ENCODE results near the gene MALRD1.

The MALRD1 gene

DNA sequence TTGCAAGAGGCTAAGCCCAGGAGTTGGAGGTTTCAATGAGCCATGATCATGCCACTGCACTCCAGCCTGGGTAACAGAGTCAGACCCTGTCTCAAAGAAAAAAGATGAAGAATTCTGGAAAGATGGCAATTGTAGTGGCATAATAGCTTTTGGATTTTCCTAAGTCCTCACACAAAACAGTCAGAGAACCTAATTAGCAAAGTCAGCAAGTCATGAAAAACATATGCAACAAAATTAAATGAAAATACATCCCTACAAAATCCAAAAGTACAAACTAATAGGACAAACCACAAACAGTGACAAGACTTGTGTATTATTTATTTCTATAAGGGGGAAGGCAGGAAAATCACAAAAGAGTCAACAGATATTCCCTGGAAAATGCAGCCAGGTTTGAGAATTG is 405.4 kb downstream of the MALRD1 start:
- Histone ChIP-seq H3K27me3 (ENCODE audit: insufficient read depth, low read length, poor library complexity) (no peaks in the 10 kb centered on the region), H3K4me1 (ENCODE audit: control insufficient read depth, low read depth, low read length) (no peaks in the 10 kb centered on the region), H3K79me1 (ENCODE audit: low read length) (no peaks in the 10 kb centered on the region), H2BK5ac (ENCODE audit: low read length) (no peak overlapping the region), H3K27ac (ENCODE audit: low read depth, low read length) (no peak overlapping the region), H3K18ac (ENCODE audit: low read length) (no peak overlapping the region), H2BK15ac (replicated peaks; ENCODE audit: low read depth) (no peak overlapping the region), H3K9ac (ENCODE audit: low read length) (no peak overlapping the region), H3K4me3 (ENCODE audit: low read length) (no peak overlapping the region), H3K4ac (ENCODE audit: low read depth, low read length) (no peak overlapping the region), H4K8ac (ENCODE audit: low read depth, low read length) (no peak overlapping the region), H2AK5ac (ENCODE audit: low read length) (no peak overlapping the region), H3K79me2 (ENCODE audit: control insufficient read depth, insufficient read depth, low read length) (no peaks in the 10 kb centered on the region), H4K5ac (ENCODE audit: low read length) (no peak overlapping the region), H2BK120ac (ENCODE audit: low read depth, low read length) (no peak overlapping the region), H3K56ac (ENCODE audit: low read length) (no peak overlapping the region), H3K36me3 (ENCODE audit: control insufficient read depth, insufficient read depth, low read length) (no peaks in the 10 kb centered on the region), H3K4me2 (ENCODE audit: low read length) (no peak overlapping the region), H3K23ac (ENCODE audit: low read length) (no peak overlapping the region)
- no peak for DNase-seq

DNA sequence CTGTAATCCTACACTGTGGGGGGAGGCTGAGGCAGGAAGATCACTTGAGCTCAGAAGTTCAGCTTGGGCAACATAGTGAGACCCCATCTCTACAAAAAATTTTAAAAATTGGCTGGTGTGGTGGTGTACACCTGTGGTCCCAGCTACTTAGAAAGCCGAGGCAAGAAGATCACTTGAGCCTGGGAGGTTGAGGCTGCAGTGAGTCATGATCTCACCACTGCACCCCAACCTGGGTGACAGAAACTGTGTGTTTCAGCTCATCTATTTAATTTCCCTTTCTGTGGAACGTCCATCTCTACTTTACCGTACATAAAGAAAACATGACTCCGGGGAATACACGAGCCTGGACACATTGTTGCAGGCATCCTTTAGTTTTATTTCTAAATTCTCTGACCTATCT is 413.0 kb downstream of the MALRD1 start:
- no peak overlapping the region for H3K18ac ChIP-seq (ENCODE audit: low read length)
- H3K27me3 ChIP-seq (ENCODE audit: insufficient read depth, low read length, poor library complexity): no peaks in the 10 kb centered on the region
- H3K79me2 ChIP-seq (ENCODE audit: control insufficient read depth, insufficient read depth, low read length): no peaks in the 10 kb centered on the region
- H4K8ac ChIP-seq (ENCODE audit: low read depth, low read length): no peak overlapping the region
- H3K4me3 ChIP-seq (ENCODE audit: low read length): no peak overlapping the region
- no peak overlapping the region for H3K23ac ChIP-seq (ENCODE audit: low read length)
- H2AK5ac ChIP-seq (ENCODE audit: low read length): no peak overlapping the region
- H4K5ac ChIP-seq (ENCODE audit: low read length): no peak overlapping the region
- H3K36me3 ChIP-seq (ENCODE audit: control insufficient read depth, insufficient read depth, low read length): no peaks in the 10 kb centered on the region
- no peaks in the 10 kb centered on the region for H3K79me1 ChIP-seq (ENCODE audit: low read length)
- no peak overlapping the region for H2BK5ac ChIP-seq (ENCODE audit: low read length)
- no peak for DNase-seq
- H3K4me2 ChIP-seq (ENCODE audit: low read length): no peak overlapping the region
- no peak overlapping the region for H3K56ac ChIP-seq (ENCODE audit: low read length)
- no peak overlapping the region for H2BK120ac ChIP-seq (ENCODE audit: low read depth, low read length)
- H3K27ac ChIP-seq (ENCODE audit: low read depth, low read length): no peak overlapping the region
- H3K4me1 ChIP-seq (ENCODE audit: control insufficient read depth, low read depth, low read length): no peaks in the 10 kb centered on the region
- no CpG with 5 or more reads among the region's 5 CpGs for WGBS (ENCODE audit: extremely low coverage, insufficient coverage, low lambda C conversion rate)
- H3K4ac ChIP-seq (ENCODE audit: low read depth, low read length): no peak overlapping the region
- no peak overlapping the region for H3K9ac ChIP-seq (ENCODE audit: low read length)
- H2BK15ac ChIP-seq (replicated peaks; ENCODE audit: low read depth): no peak overlapping the region

DNA sequence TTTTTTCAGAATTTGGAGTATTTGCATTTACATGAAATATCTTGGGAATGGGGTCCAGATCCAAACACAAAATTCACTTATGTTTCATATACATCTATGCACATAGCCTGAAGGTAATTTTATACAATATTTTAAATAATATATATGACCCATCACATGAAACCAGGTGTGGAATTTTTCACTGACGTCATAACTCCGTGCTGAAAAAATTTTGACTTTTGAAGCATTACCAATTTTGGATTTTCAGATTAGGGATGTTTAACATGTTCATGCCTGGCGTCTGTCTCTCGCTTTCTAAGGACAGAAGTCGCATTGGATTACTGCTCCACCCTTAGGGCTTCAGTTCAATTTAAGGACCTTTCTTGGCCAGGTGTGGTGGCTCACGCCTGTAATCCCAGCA is 418.1 kb downstream of the MALRD1 start:
- Histone ChIP-seq H3K18ac (ENCODE audit: low read length) (no peak overlapping the region), H3K56ac (ENCODE audit: low read length) (no peak overlapping the region), H3K4me3 (ENCODE audit: low read length) (no peak overlapping the region), H2AK5ac (ENCODE audit: low read length) (no peak overlapping the region), H4K5ac (ENCODE audit: low read length) (no peak overlapping the region), H3K79me2 (ENCODE audit: control insufficient read depth, insufficient read depth, low read length) (no peaks in the 10 kb centered on the region), H3K9ac (ENCODE audit: low read length) (no peak overlapping the region), H3K4me1 (ENCODE audit: control insufficient read depth, low read depth, low read length) (no peaks in the 10 kb centered on the region), H3K79me1 (ENCODE audit: low read length) (no peaks in the 10 kb centered on the region), H2BK15ac (replicated peaks; ENCODE audit: low read depth) (no peak overlapping the region), H3K27ac (ENCODE audit: low read depth, low read length) (no peak overlapping the region), H2BK120ac (ENCODE audit: low read depth, low read length) (no peak overlapping the region), H4K8ac (ENCODE audit: low read depth, low read length) (no peak overlapping the region), H3K4me2 (ENCODE audit: low read length) (no peak overlapping the region), H3K4ac (ENCODE audit: low read depth, low read length) (no peak overlapping the region), H3K27me3 (ENCODE audit: insufficient read depth, low read length, poor library complexity) (no peaks in the 10 kb centered on the region), H3K23ac (ENCODE audit: low read length) (no peak overlapping the region), H2BK5ac (ENCODE audit: low read length) (no peak overlapping the region), H3K36me3 (ENCODE audit: control insufficient read depth, insufficient read depth, low read length) (no peaks in the 10 kb centered on the region)
- DNase-seq: no peak
- WGBS (ENCODE audit: extremely low coverage, insufficient coverage, low lambda C conversion rate): no CpG with 5 or more reads among the region's 6 CpGs

DNA sequence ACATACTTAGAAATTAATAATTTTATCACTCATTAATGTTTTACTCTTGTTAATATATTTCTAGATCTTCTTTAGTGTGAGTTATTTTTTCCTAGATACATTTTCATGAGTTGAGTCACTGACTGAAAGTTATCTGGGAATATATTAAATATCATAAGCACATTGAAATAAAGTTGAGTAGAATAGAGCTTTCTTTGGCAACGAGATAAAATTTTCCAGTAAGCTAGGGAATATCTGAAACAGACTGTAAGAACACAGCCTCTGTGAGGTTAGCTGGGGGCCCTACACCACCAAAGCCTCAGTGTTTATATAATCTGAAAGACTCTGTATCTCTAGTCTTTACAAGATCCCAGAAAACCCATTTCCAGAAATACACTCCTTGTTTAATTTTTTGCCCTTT is 419.8 kb downstream of the MALRD1 start:
- no peaks in the 10 kb centered on the region for H3K36me3 ChIP-seq (ENCODE audit: control insufficient read depth, insufficient read depth, low read length)
- no peak overlapping the region for H3K4me2 ChIP-seq (ENCODE audit: low read length)
- no peak overlapping the region for H4K8ac ChIP-seq (ENCODE audit: low read depth, low read length)
- WGBS (ENCODE audit: extremely low coverage, insufficient coverage, low lambda C conversion rate): no CpG with 5 or more reads among the region's 1 CpG
- no peak overlapping the region for H2BK5ac ChIP-seq (ENCODE audit: low read length)
- H2BK120ac ChIP-seq (ENCODE audit: low read depth, low read length): no peak overlapping the region
- H3K23ac ChIP-seq (ENCODE audit: low read length): no peak overlapping the region
- H3K9ac ChIP-seq (ENCODE audit: low read length): no peak overlapping the region
- no peak overlapping the region for H3K56ac ChIP-seq (ENCODE audit: low read length)
- H4K5ac ChIP-seq (ENCODE audit: low read length): no peak overlapping the region
- no peak for DNase-seq
- H2AK5ac ChIP-seq (ENCODE audit: low read length): no peak overlapping the region
- no peak overlapping the region for H3K27ac ChIP-seq (ENCODE audit: low read depth, low read length)
- no peaks in the 10 kb centered on the region for H3K79me1 ChIP-seq (ENCODE audit: low read length)
- no peaks in the 10 kb centered on the region for H3K4me1 ChIP-seq (ENCODE audit: control insufficient read depth, low read depth, low read length)
- H2BK15ac ChIP-seq (replicated peaks; ENCODE audit: low read depth): no peak overlapping the region
- no peaks in the 10 kb centered on the region for H3K27me3 ChIP-seq (ENCODE audit: insufficient read depth, low read length, poor library complexity)
- H3K4me3 ChIP-seq (ENCODE audit: low read length): no peak overlapping the region
- H3K4ac ChIP-seq (ENCODE audit: low read depth, low read length): no peak overlapping the region
- H3K18ac ChIP-seq (ENCODE audit: low read length): no peak overlapping the region
- H3K79me2 ChIP-seq (ENCODE audit: control insufficient read depth, insufficient read depth, low read length): no peaks in the 10 kb centered on the region

DNA sequence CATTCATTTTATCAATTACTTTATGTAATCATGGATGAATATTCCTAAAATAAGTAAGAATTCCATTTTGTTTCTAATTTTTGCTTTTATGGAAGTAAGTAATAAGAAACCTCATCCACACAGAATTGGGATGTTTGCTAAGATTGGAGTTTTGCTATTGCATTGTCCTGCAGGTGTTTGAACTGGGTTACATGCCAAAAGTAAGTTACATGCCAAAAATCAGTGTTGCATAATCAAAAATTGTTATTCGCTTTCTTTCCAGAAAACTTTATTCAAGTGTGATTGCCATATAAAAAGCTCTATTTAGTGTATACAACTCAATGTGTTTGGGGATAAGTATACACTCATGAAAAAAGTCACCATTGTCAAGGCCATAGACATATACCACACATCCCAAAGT is 420.9 kb downstream of the MALRD1 start:
- Histone ChIP-seq H3K23ac (ENCODE audit: low read length) (no peak overlapping the region), H3K4me1 (ENCODE audit: control insufficient read depth, low read depth, low read length) (no peaks in the 10 kb centered on the region), H3K27me3 (ENCODE audit: insufficient read depth, low read length, poor library complexity) (no peaks in the 10 kb centered on the region), H2BK120ac (ENCODE audit: low read depth, low read length) (no peak overlapping the region), H3K79me1 (ENCODE audit: low read length) (no peaks in the 10 kb centered on the region), H2AK5ac (ENCODE audit: low read length) (no peak overlapping the region), H3K18ac (ENCODE audit: low read length) (no peak overlapping the region), H3K27ac (ENCODE audit: low read depth, low read length) (no peak overlapping the region), H3K4ac (ENCODE audit: low read depth, low read length) (no peak overlapping the region), H2BK5ac (ENCODE audit: low read length) (no peak overlapping the region), H3K56ac (ENCODE audit: low read length) (no peak overlapping the region), H3K4me3 (ENCODE audit: low read length) (no peak overlapping the region), H2BK15ac (replicated peaks; ENCODE audit: low read depth) (no peak overlapping the region), H3K9ac (ENCODE audit: low read length) (no peak overlapping the region), H4K8ac (ENCODE audit: low read depth, low read length) (no peak overlapping the region), H3K79me2 (ENCODE audit: control insufficient read depth, insufficient read depth, low read length) (no peaks in the 10 kb centered on the region), H4K5ac (ENCODE audit: low read length) (no peak overlapping the region), H3K36me3 (ENCODE audit: control insufficient read depth, insufficient read depth, low read length) (no peaks in the 10 kb centered on the region), H3K4me2 (ENCODE audit: low read length) (no peak overlapping the region)
- no CpG with 5 or more reads among the region's 1 CpG for WGBS (ENCODE audit: extremely low coverage, insufficient coverage, low lambda C conversion rate)
- DNase-seq: no peak

DNA sequence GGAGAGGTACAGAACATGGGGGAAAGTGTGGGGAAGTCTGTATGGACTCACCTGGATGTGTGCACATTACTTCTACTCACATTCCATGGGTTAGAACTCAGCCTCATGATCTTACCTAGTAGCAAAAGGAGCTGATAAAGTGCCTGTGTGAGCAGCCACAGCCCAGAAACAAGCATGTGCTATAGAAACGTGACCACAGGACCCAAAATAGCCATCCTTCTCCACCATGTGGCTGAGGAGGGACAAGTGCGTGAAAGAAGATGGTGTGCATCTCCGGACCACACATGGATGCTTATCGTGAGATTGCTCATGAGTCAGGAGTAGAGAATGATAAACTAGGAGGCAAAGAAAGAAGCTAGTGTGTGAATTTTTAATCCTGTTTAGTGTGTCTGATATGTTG is 431.3 kb downstream of the MALRD1 start:
- no peaks in the 10 kb centered on the region for H3K79me2 ChIP-seq (ENCODE audit: control insufficient read depth, insufficient read depth, low read length)
- no peak for DNase-seq

More for the DNA sequence above, 431.3 kb downstream of the MALRD1 start:
- Histone ChIP-seq H3K56ac (ENCODE audit: low read length) (no peak overlapping the region), H3K4me3 (ENCODE audit: low read length) (no peak overlapping the region), H3K27me3 (ENCODE audit: insufficient read depth, low read length, poor library complexity) (no peaks in the 10 kb centered on the region), H2BK5ac (ENCODE audit: low read length) (no peak overlapping the region), H3K18ac (ENCODE audit: low read length) (no peak overlapping the region), H3K9ac (ENCODE audit: low read length) (no peak overlapping the region), H3K4me1 (ENCODE audit: control insufficient read depth, low read depth, low read length) (no peaks in the 10 kb centered on the region), H3K4ac (ENCODE audit: low read depth, low read length) (no peak overlapping the region), H3K36me3 (ENCODE audit: control insufficient read depth, insufficient read depth, low read length) (no peaks in the 10 kb centered on the region), H3K23ac (ENCODE audit: low read length) (no peak overlapping the region), H3K27ac (ENCODE audit: low read depth, low read length) (no peak overlapping the region), H3K4me2 (ENCODE audit: low read length) (no peak overlapping the region), H2BK120ac (ENCODE audit: low read depth, low read length) (no peak overlapping the region), H2AK5ac (ENCODE audit: low read length) (no peak overlapping the region), H2BK15ac (replicated peaks; ENCODE audit: low read depth) (no peak overlapping the region), H4K8ac (ENCODE audit: low read depth, low read length) (no peak overlapping the region), H3K79me1 (ENCODE audit: low read length) (no peaks in the 10 kb centered on the region), H4K5ac (ENCODE audit: low read length) (no peak overlapping the region)
- no CpG with 5 or more reads among the region's 4 CpGs for WGBS (ENCODE audit: extremely low coverage, insufficient coverage, low lambda C conversion rate)

Measured in mesendoderm (in vitro differentiated cells).